ENCODE results near the gene CPA4.

Gene CPA4

GRCh38 chr7:130359276-130359857 is 66.4 kb downstream of the CPA4 start:
- Histone ChIP-seq H3K4me1 (ENCODE audit: control insufficient read depth, insufficient read depth, low read depth, low read length) (peaks cover 29% of the 10 kb centered on the region), H3K9me3 (ENCODE audit: control insufficient read depth, low read length) (peaks cover 24% of the 10 kb centered on the region), H2AK5ac (ENCODE audit: low read length, severe bottlenecking) (peak overlapping the region; percentile 88), H3K18ac (ENCODE audit: low read depth in 1 of 2, low read length in 2 of 2) (peak overlapping the region in 1 of 2 experiments; percentile 55), H4K8ac (ENCODE audit: low read length) (no peak overlapping the region), H4K91ac (ENCODE audit: low read length) (peak overlapping the region; percentile 44), H3K36me3 (ENCODE audit: control insufficient read depth in 1 of 2, insufficient read depth in 2 of 2, low read depth in 1 of 2, low read length in 2 of 2) (peaks cover 0 to 4% of the 10 kb centered on the region in 2 experiments), H3K27ac (ENCODE audit: low read length, poor library complexity, severe bottlenecking) (no peak overlapping the region), H3K14ac (ENCODE audit: low read length in 2 of 2) (no peak overlapping the region), H3K23ac (ENCODE audit: low read length in 2 of 2) (no peak overlapping the region), H2BK15ac (ENCODE audit: low read depth, poor library complexity, severe bottlenecking) (peak overlapping the region; percentile 15), H3K79me1 (replicated peaks; ENCODE audit: low read length, poor library complexity, severe bottlenecking) (no peaks in the 10 kb centered on the region), H3K9ac (ENCODE audit: low read length) (no peak overlapping the region), H2AFZ (ENCODE audit: low read depth, low read length) (no peak overlapping the region), H2BK120ac (ENCODE audit: low read depth, low read length) (no peak overlapping the region), H2BK5ac (ENCODE audit: low read depth, low read length, poor library complexity, severe bottlenecking) (no peak overlapping the region), H2BK12ac (ENCODE audit: low read length in 2 of 2) (peak overlapping the region; percentile 16 to 81), H3K4me3 (ENCODE audit: insufficient read depth in 1 of 2, low read depth in 1 of 2, low read length in 2 of 2) (no peak overlapping the region), H3K4ac (ENCODE audit: low read depth in 1 of 2, low read length in 2 of 2) (no peak overlapping the region), H3K27me3 (ENCODE audit: control insufficient read depth in 1 of 2, insufficient read depth in 1 of 2, low read length in 2 of 2) (no peaks in the 10 kb centered on the region), H3K4me2 (ENCODE audit: low read length, poor library complexity, severe bottlenecking) (no peak overlapping the region)
- 96% methylated on average over 5 of the region's 5 CpGs for WGBS
- DNase-seq: no peak

GRCh38 chr7:130360518-130360917 is 67.6 kb downstream of the CPA4 start:
- peaks cover 0 to 4% of the 10 kb centered on the region in 2 experiments for H3K36me3 ChIP-seq (ENCODE audit: control insufficient read depth in 1 of 2, insufficient read depth in 2 of 2, low read depth in 1 of 2, low read length in 2 of 2)
- H3K14ac ChIP-seq (ENCODE audit: low read length in 2 of 2): no peak overlapping the region
- no peak overlapping the region for H4K8ac ChIP-seq (ENCODE audit: low read length)
- no peak overlapping the region for H2BK15ac ChIP-seq (ENCODE audit: low read depth, poor library complexity, severe bottlenecking)
- H2BK5ac ChIP-seq (ENCODE audit: low read depth, low read length, poor library complexity, severe bottlenecking): no peak overlapping the region
- peak overlapping the region; percentile 96 for H2AK5ac ChIP-seq (ENCODE audit: low read length, severe bottlenecking)
- no peak overlapping the region for H3K23ac ChIP-seq (ENCODE audit: low read length in 2 of 2)
- H3K4me1 ChIP-seq (ENCODE audit: control insufficient read depth, insufficient read depth, low read depth, low read length): peaks cover 29% of the 10 kb centered on the region
- H2BK12ac ChIP-seq (ENCODE audit: low read length in 2 of 2): peak overlapping the region in 1 of 2 experiments; percentile 63
- H3K79me1 ChIP-seq (replicated peaks; ENCODE audit: low read length, poor library complexity, severe bottlenecking): no peaks in the 10 kb centered on the region
- H3K27ac ChIP-seq (ENCODE audit: low read length, poor library complexity, severe bottlenecking): no peak overlapping the region
- H3K4me2 ChIP-seq (ENCODE audit: low read length, poor library complexity, severe bottlenecking): no peak overlapping the region
- no peak overlapping the region for H2AFZ ChIP-seq (ENCODE audit: low read depth, low read length)
- H3K4ac ChIP-seq (ENCODE audit: low read depth in 1 of 2, low read length in 2 of 2): no peak overlapping the region
- H2BK120ac ChIP-seq (ENCODE audit: low read depth, low read length): no peak overlapping the region
- H3K18ac ChIP-seq (ENCODE audit: low read depth in 1 of 2, low read length in 2 of 2): no peak overlapping the region
- no peak for DNase-seq
- H3K9me3 ChIP-seq (ENCODE audit: control insufficient read depth, low read length): peaks cover 24% of the 10 kb centered on the region
- no peak overlapping the region for H3K9ac ChIP-seq (ENCODE audit: low read length)
- H3K4me3 ChIP-seq (ENCODE audit: insufficient read depth in 1 of 2, low read depth in 1 of 2, low read length in 2 of 2): no peak overlapping the region
- H3K27me3 ChIP-seq (ENCODE audit: control insufficient read depth in 1 of 2, insufficient read depth in 1 of 2, low read length in 2 of 2): no peaks in the 10 kb centered on the region
- no peak overlapping the region for H4K91ac ChIP-seq (ENCODE audit: low read length)
- 96% methylated on average over 2 of the region's 3 CpGs for WGBS

GRCh38 chr7:130361681-130362080 is 68.7 kb downstream of the CPA4 start:
- Histone ChIP-seq H2BK5ac (ENCODE audit: low read depth, low read length, poor library complexity, severe bottlenecking) (no peak overlapping the region), H3K4me3 (ENCODE audit: insufficient read depth in 1 of 2, low read depth in 1 of 2, low read length in 2 of 2) (no peak overlapping the region), H3K14ac (ENCODE audit: low read length in 2 of 2) (no peak overlapping the region), H2BK15ac (ENCODE audit: low read depth, poor library complexity, severe bottlenecking) (no peak overlapping the region), H3K27ac (ENCODE audit: low read length, poor library complexity, severe bottlenecking) (no peak overlapping the region), H3K9me3 (ENCODE audit: control insufficient read depth, low read length) (peaks cover 24% of the 10 kb centered on the region), H3K36me3 (ENCODE audit: control insufficient read depth in 1 of 2, insufficient read depth in 2 of 2, low read depth in 1 of 2, low read length in 2 of 2) (peaks cover 0 to 4% of the 10 kb centered on the region in 2 experiments), H3K79me1 (replicated peaks; ENCODE audit: low read length, poor library complexity, severe bottlenecking) (no peaks in the 10 kb centered on the region), H3K27me3 (ENCODE audit: control insufficient read depth in 1 of 2, insufficient read depth in 1 of 2, low read length in 2 of 2) (no peaks in the 10 kb centered on the region), H2AK5ac (ENCODE audit: low read length, severe bottlenecking) (peak overlapping the region; percentile 95), H2AFZ (ENCODE audit: low read depth, low read length) (no peak overlapping the region), H3K4me1 (ENCODE audit: control insufficient read depth, insufficient read depth, low read depth, low read length) (peaks cover 34% of the 10 kb centered on the region), H3K18ac (ENCODE audit: low read depth in 1 of 2, low read length in 2 of 2) (no peak overlapping the region), H3K23ac (ENCODE audit: low read length in 2 of 2) (no peak overlapping the region), H3K9ac (ENCODE audit: low read length) (no peak overlapping the region), H4K8ac (ENCODE audit: low read length) (no peak overlapping the region), H3K4me2 (ENCODE audit: low read length, poor library complexity, severe bottlenecking) (no peak overlapping the region), H3K4ac (ENCODE audit: low read depth in 1 of 2, low read length in 2 of 2) (no peak overlapping the region), H2BK12ac (ENCODE audit: low read length in 2 of 2) (peak overlapping the region; percentile 15 to 40), H2BK120ac (ENCODE audit: low read depth, low read length) (peak overlapping the region; percentile 23), H4K91ac (ENCODE audit: low read length) (no peak overlapping the region)
- DNase-seq: no peak
- WGBS: 98% methylated on average over 7 of the region's 7 CpGs

GRCh38 chr7:130362251-130362816 is 69.4 kb downstream of the CPA4 start:
- H2BK5ac ChIP-seq (ENCODE audit: low read depth, low read length, poor library complexity, severe bottlenecking): peak overlapping the region; percentile 89
- H3K9ac ChIP-seq (ENCODE audit: low read length): no peak overlapping the region
- no peaks in the 10 kb centered on the region for H3K79me1 ChIP-seq (replicated peaks; ENCODE audit: low read length, poor library complexity, severe bottlenecking)
- H3K4me2 ChIP-seq (ENCODE audit: low read length, poor library complexity, severe bottlenecking): no peak overlapping the region
- peak overlapping the region; percentile 97 for H2AK5ac ChIP-seq (ENCODE audit: low read length, severe bottlenecking)
- 95% methylated on average over 10 of the region's 10 CpGs for WGBS
- peaks cover 30% of the 10 kb centered on the region for H3K4me1 ChIP-seq (ENCODE audit: control insufficient read depth, insufficient read depth, low read depth, low read length)
- H2BK15ac ChIP-seq (ENCODE audit: low read depth, poor library complexity, severe bottlenecking): peak overlapping the region; percentile 87
- peak overlapping the region; percentile 52 to 89 for H3K18ac ChIP-seq (ENCODE audit: low read depth in 1 of 2, low read length in 2 of 2)
- no peak for DNase-seq
- H3K27ac ChIP-seq (ENCODE audit: low read length, poor library complexity, severe bottlenecking): no peak overlapping the region
- no peak overlapping the region for H3K23ac ChIP-seq (ENCODE audit: low read length in 2 of 2)
- H2BK12ac ChIP-seq (ENCODE audit: low read length in 2 of 2): peak overlapping the region; percentile 86 to 93
- H3K4ac ChIP-seq (ENCODE audit: low read depth in 1 of 2, low read length in 2 of 2): peak overlapping the region in 1 of 2 experiments; percentile 62
- peak overlapping the region; percentile 64 for H2BK120ac ChIP-seq (ENCODE audit: low read depth, low read length)
- H2AFZ ChIP-seq (ENCODE audit: low read depth, low read length): no peak overlapping the region
- no peak overlapping the region for H3K4me3 ChIP-seq (ENCODE audit: insufficient read depth in 1 of 2, low read depth in 1 of 2, low read length in 2 of 2)
- H3K36me3 ChIP-seq (ENCODE audit: control insufficient read depth in 1 of 2, insufficient read depth in 2 of 2, low read depth in 1 of 2, low read length in 2 of 2): peaks cover 0 to 4% of the 10 kb centered on the region in 2 experiments
- peaks cover 24% of the 10 kb centered on the region for H3K9me3 ChIP-seq (ENCODE audit: control insufficient read depth, low read length)
- no peak overlapping the region for H3K14ac ChIP-seq (ENCODE audit: low read length in 2 of 2)
- H4K8ac ChIP-seq (ENCODE audit: low read length): no peak overlapping the region
- H4K91ac ChIP-seq (ENCODE audit: low read length): peak overlapping the region; percentile 71
- no peaks in the 10 kb centered on the region for H3K27me3 ChIP-seq (ENCODE audit: control insufficient read depth in 1 of 2, insufficient read depth in 1 of 2, low read length in 2 of 2)

Data from mesenchymal stem cell (in vitro differentiated cells and primary cell).